Endodermal cell (in vitro differentiated cells): ENCODE data around the gene C5orf22. TPM values are rescaled to one million over a fixed set of nuclear protein-coding genes. Genes with fewer than 3 reads are reported as not detected.

Experiments
- DNase-seq: peaks from one replicate; pipeline ENCODE4 v3.0.0-alpha.2; 2017
- H3K27ac ChIP-seq: 2 replicates; pipeline ENCODE4 v1.5.1; 2013; ENCODE audit warnings: mild to moderate bottlenecking, low read depth, low read length, moderate library complexity
- H3K27me3 ChIP-seq: 2 replicates; pipeline ENCODE4 v1.6.1; 2013; ENCODE audit warnings: mild to moderate bottlenecking, low read length, moderate library complexity; ENCODE audit not compliant: insufficient read depth, control insufficient read depth, poor library complexity, severe bottlenecking
- H3K36me3 ChIP-seq: 2 replicates; pipeline ENCODE4 v1.7.0; 2013; ENCODE audit warnings: mild to moderate bottlenecking, low read length, moderate library complexity; ENCODE audit not compliant: control insufficient read depth, insufficient read depth
- H3K4me1 ChIP-seq: one replicate; pipeline ENCODE4 v1.7.0; 2013; ENCODE audit warnings: low read length; ENCODE audit not compliant: control insufficient read depth, insufficient read depth
- H3K4me3 ChIP-seq: 2 replicates; pipeline ENCODE4 v1.5.1; 2013; ENCODE audit warnings: mild to moderate bottlenecking, low read length, moderate library complexity
- H3K9ac ChIP-seq: 2 replicates; pipeline ENCODE4 v1.6.1; 2013; ENCODE audit warnings: mild to moderate bottlenecking, low read length, moderate library complexity; ENCODE audit not compliant: poor library complexity, severe bottlenecking; ENCODE audit errors: extremely low read depth
- H3K9me3 ChIP-seq: 2 replicates; pipeline ENCODE4 v1.6.1; 2013; ENCODE audit warnings: mild to moderate bottlenecking, low read length, moderate library complexity; ENCODE audit not compliant: control insufficient read depth
- H3K27ac Mint-ChIP-seq: 2 replicates; pipeline ENCODE4 v1.8.0; 2020; ENCODE audit warnings: mixed read lengths
- H3K27me3 Mint-ChIP-seq: 2 replicates; pipeline ENCODE4 v1.8.0; 2021; ENCODE audit warnings: mild to moderate bottlenecking, mixed read lengths; ENCODE audit not compliant: insufficient read depth
- H3K36me3 Mint-ChIP-seq: 2 replicates; pipeline ENCODE4 v1.8.0; 2020; ENCODE audit warnings: low read depth, mixed read lengths
- H3K4me1 Mint-ChIP-seq: 2 replicates; pipeline ENCODE4 v1.8.0; 2020; ENCODE audit warnings: mixed read lengths
- H3K4me3 Mint-ChIP-seq: 2 replicates; pipeline ENCODE4 v1.8.0; 2020; ENCODE audit warnings: mild to moderate bottlenecking, moderate library complexity, mixed read lengths
- H3K9me3 Mint-ChIP-seq: 2 replicates; pipeline ENCODE4 v1.8.0; 2020; ENCODE audit warnings: mild to moderate bottlenecking, mixed read lengths
- CTCF ChIP-seq: fragments of 200-600 bp; sonication (generic); conservative IDR thresholded peaks from 2 replicates; pipeline ENCODE4 v1.5.0; 2021; ENCODE audit warnings: antibody characterized with exemption, mild to moderate bottlenecking
- WGBS, 2 experiments: methylation state at CpG; one replicate each; pipeline versions ENCODE4 v1.1.5 to v1.1.7; 2013; ENCODE audit warnings: missing lambda C conversion rate in 2 of 2, mixed read lengths in 1 of 2; ENCODE audit not compliant: insufficient coverage in 1 of 2, insufficient read length in 1 of 2; 5-methylcytosine and 5-hydroxymethylcytosine counted together
- total RNA-seq, 2 donors: library from RNA; stranded (reverse); fragmentation: NEBNext Ultra II Directional in 1 of 2; extraction: Animal tissue kit (Norgen Biotek cat#: 25700) in 1 of 2; gene quantifications; 2 replicates in 1 of 2; 3 replicates in 1 of 2; pipeline ENCODE4 v1.2.1, GENCODE V29; 2021

The C5orf22 gene
- total RNA-seq, 2 donors from 2014 or later: 44.2 to 52.7 TPM

GRCh38 chr5:31487506-31487905, 44.6 kb upstream of the C5orf22 start:
- Histone ChIP-seq H3K4me1 (peaks cover 4% of the 10 kb centered on the region), H3K4me3 (no peak overlapping the region), H3K27me3 (no peaks in the 10 kb centered on the region), H3K27ac (no peak overlapping the region), H3K9ac (no peak overlapping the region), H3K36me3 (peaks cover 81% of the 10 kb centered on the region), H3K9me3 (no peaks in the 10 kb centered on the region)
- no peak for DNase-seq
- Mint-ChIP-seq H3K9me3 (no peaks in the 10 kb centered on the region), H3K36me3 (peaks cover 55% of the 10 kb centered on the region), H3K4me1 (peaks cover 16% of the 10 kb centered on the region), H3K4me3 (no peak overlapping the region), H3K27ac (no peak overlapping the region), H3K27me3 (no peaks in the 10 kb centered on the region)
- WGBS, 2 experiments: 100% methylated on average over 2 of the region's 2 CpGs; no CpG with 5 or more reads in 1 of the 2 experiments
- TF ChIP-seq CTCF: no peak

GRCh38 chr5:31492869-31493268, 39.2 kb upstream of the C5orf22 start:
- DNase-seq: peak; percentile 54
- TF ChIP-seq CTCF: no peak
- peaks cover 30% of the 10 kb centered on the region for H3K4me1 Mint-ChIP-seq
- no peak overlapping the region for H3K27ac Mint-ChIP-seq
- no peaks in the 10 kb centered on the region for H3K27me3 ChIP-seq
- no peaks in the 10 kb centered on the region for H3K9me3 Mint-ChIP-seq
- peaks cover 4% of the 10 kb centered on the region for H3K4me1 ChIP-seq
- peaks cover 70% of the 10 kb centered on the region for H3K36me3 Mint-ChIP-seq
- no peaks in the 10 kb centered on the region for H3K9me3 ChIP-seq
- no peak overlapping the region for H3K27ac ChIP-seq
- H3K27me3 Mint-ChIP-seq: no peaks in the 10 kb centered on the region
- H3K9ac ChIP-seq: no peak overlapping the region
- 75 to 76% methylated on average over 2 to 4 of the region's 4 CpGs for WGBS, 2 experiments
- no peak overlapping the region for H3K4me3 ChIP-seq
- H3K4me3 Mint-ChIP-seq: no peak overlapping the region
- H3K36me3 ChIP-seq: peaks cover 89% of the 10 kb centered on the region

- Mint-ChIP-seq H3K9me3 (no peaks in the 10 kb centered on the region), H3K4me3 (no peak overlapping the region), H3K4me1 (peaks cover 28% of the 10 kb centered on the region), H3K27ac (no peak overlapping the region), H3K27me3 (no peaks in the 10 kb centered on the region), H3K36me3 (peaks cover 73% of the 10 kb centered on the region)
- H3K36me3 ChIP-seq: peaks cover 90% of the 10 kb centered on the region
- WGBS, 2 experiments: 92 to 95% methylated on average over 2 to 3 of the region's 4 CpGs
- H3K27ac ChIP-seq: no peak overlapping the region
- no peaks in the 10 kb centered on the region for H3K27me3 ChIP-seq
- H3K9ac ChIP-seq: no peak overlapping the region
- TF ChIP-seq CTCF: no peak
- no peak for DNase-seq
- no peaks in the 10 kb centered on the region for H3K9me3 ChIP-seq
- H3K4me3 ChIP-seq: no peak overlapping the region
- H3K4me1 ChIP-seq: peaks cover 2% of the 10 kb centered on the region
Observed at GRCh38 chr5:31495336-31495735, 36.8 kb upstream of the C5orf22 start.
